Thyroid gland (tissue), 4 donors: Measurements from ENCODE around the gene SIX2.

Experiments
- POLR2A ChIP-seq, 2 donors: fragments of 450-650 bp; IDR thresholded peaks; one replicate each; pipeline ENCODE4 v1.6.1; 2017; ENCODE audit warnings: antibody characterized with exemption in 2 of 2, mild to moderate bottlenecking in 2 of 2, moderate library complexity in 1 of 2
- TF ChIP-seq, protein P1 (sequence below), 6 experiments: fragments of 200-600 bp in 3 of 6; fragments of 450-650 bp in 3 of 6; sonication (generic) in 3 of 6; IDR thresholded peaks; one replicate each; pipeline ENCODE4 v1.5.1; 2016 to 2019; ENCODE audit warnings: antibody characterized with exemption in 6 of 6, mild to moderate bottlenecking in 2 of 6, inconsistent platforms in 1 of 6, moderate library complexity in 1 of 6

DNA sequence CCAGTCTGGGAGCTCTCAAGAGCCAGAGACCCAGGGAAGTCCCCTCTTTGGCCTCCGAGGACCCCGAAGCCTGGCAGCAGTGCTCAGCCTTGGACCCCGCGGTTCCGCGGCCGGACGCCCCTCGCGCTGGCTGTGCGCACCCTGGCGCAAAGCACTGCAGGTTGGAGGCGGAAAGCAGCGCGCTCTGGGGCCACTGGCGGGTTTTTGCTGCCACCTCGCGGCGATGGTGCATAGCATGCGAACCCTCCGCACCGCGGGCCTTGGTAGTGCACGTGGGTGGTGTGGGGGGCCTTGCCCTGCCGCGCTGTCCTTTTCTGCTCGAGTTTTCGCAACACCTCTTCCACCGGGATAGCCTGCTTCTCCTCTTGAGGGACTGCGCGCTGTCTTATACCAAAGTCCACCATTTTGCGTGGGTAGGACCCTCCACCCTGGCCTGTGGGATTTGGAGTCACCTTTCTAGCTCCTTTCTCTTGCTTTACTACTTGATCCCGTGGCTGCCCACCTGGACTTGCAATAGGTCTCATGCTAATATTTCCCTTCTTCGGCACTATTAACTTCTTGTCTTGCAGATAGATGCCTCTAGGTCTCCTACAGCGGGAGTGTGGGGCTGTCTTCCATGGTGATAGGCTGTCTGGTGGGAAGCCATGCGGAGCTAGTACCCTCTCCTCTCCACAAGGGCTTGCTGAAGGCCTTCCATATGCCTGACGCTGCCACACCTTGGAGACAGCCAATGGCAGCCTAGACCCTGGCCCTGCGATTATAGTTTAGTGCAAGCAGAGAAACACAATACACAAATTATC, 53.5 kb downstream of the SIX2 start:
- TF ChIP-seq, protein P1, sequence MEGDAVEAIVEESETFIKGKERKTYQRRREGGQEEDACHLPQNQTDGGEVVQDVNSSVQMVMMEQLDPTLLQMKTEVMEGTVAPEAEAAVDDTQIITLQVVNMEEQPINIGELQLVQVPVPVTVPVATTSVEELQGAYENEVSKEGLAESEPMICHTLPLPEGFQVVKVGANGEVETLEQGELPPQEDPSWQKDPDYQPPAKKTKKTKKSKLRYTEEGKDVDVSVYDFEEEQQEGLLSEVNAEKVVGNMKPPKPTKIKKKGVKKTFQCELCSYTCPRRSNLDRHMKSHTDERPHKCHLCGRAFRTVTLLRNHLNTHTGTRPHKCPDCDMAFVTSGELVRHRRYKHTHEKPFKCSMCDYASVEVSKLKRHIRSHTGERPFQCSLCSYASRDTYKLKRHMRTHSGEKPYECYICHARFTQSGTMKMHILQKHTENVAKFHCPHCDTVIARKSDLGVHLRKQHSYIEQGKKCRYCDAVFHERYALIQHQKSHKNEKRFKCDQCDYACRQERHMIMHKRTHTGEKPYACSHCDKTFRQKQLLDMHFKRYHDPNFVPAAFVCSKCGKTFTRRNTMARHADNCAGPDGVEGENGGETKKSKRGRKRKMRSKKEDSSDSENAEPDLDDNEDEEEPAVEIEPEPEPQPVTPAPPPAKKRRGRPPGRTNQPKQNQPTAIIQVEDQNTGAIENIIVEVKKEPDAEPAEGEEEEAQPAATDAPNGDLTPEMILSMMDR (IDR thresholded peaks at IDR 0.05), result peak; percentile 50 to 94 (median 69)
- TF ChIP-seq POLR2A (IDR thresholded peaks at IDR 0.05), result no peak
